GM19438 (cell line): ENCODE results near the gene NUDT8.
"Not testable (repeated sequence)": the region's sequence is repeated elsewhere in the genome, so short reads cannot be mapped to it uniquely, and the experiment has no call there.

Source experiments
- ATAC-seq: cut with Tn5 transposase; IDR thresholded peaks from one replicate; pipeline ENCODE4 v1.9.1; 2021; ENCODE audit warnings: low read depth; ENCODE audit not compliant: unreplicated experiment

Gene NUDT8

GRCh38 chr11:67662142-67662834 is 32.6 kb upstream of the NUDT8 start:
- no peak for ATAC-seq

- not testable (repeated sequence) for ATAC-seq
Observed at GRCh38 chr11:67660752-67661151, 31.0 kb upstream of the NUDT8 start.

- not testable (repeated sequence) for ATAC-seq
Observed at GRCh38 chr11:67659651-67660165, 30.0 kb upstream of the NUDT8 start.

- ATAC-seq, result no peak
Observed at GRCh38 chr11:67657300-67657699, 27.6 kb upstream of the NUDT8 start.

- ATAC-seq, result no peak
Observed at GRCh38 chr11:67656278-67656922, 26.7 kb upstream of the NUDT8 start.

- ATAC-seq, result no peak
Observed at GRCh38 chr11:67654225-67654624, 24.5 kb upstream of the NUDT8 start.

- no peak for ATAC-seq
Observed at GRCh38 chr11:67652965-67653845, 23.5 kb upstream of the NUDT8 start.

- ATAC-seq, result no peak
Observed at GRCh38 chr11:67651976-67652781, 22.4 kb upstream of the NUDT8 start.

GRCh38 chr11:67649634-67650510 is 20.1 kb upstream of the NUDT8 start:
- ATAC-seq, result no peak

- ATAC-seq, result no peak
Observed at GRCh38 chr11:67648796-67649613, 19.3 kb upstream of the NUDT8 start.

GRCh38 chr11:67648140-67648795 is 18.5 kb upstream of the NUDT8 start:
- ATAC-seq, result peak; percentile 44

- no peak for ATAC-seq
Observed at GRCh38 chr11:67647471-67647870, 17.7 kb upstream of the NUDT8 start.

GRCh38 chr11:67646535-67647336 is 17.0 kb upstream of the NUDT8 start:
- no peak for ATAC-seq

- no peak for ATAC-seq
Observed at GRCh38 chr11:67645521-67646461, 16.1 kb upstream of the NUDT8 start.

- no peak for ATAC-seq
Observed at GRCh38 chr11:67644472-67645418, 15.0 kb upstream of the NUDT8 start.
